PFSK-1 (cell line): ENCODE measurements around the gene DDX39A.

Experiments
- FOXP2 ChIP-seq: optimal IDR thresholded peaks from 2 replicates; pipeline ENCODE3; 2011; ENCODE audit warnings: borderline replicate concordance, control low read depth, inconsistent platforms; ENCODE audit not compliant: insufficient read depth; ENCODE audit errors: extremely low read length, extremely low read depth
- POLR2AphosphoS5 ChIP-seq: IDR thresholded peaks from 2 replicates; pipeline ENCODE4 v1.6.1; 2012; ENCODE audit warnings: low read depth, mild to moderate bottlenecking, control low read depth, low read length, moderate library complexity
- SIN3A ChIP-seq: IDR thresholded peaks from 2 replicates; pipeline ENCODE4 v1.6.1; 2012; ENCODE audit warnings: mild to moderate bottlenecking, low read length, moderate library complexity, borderline replicate concordance; ENCODE audit not compliant: insufficient read depth
- TAF1 ChIP-seq: IDR thresholded peaks from 2 replicates; pipeline ENCODE4 v1.6.1; 2012; ENCODE audit warnings: low read length, control low read depth, borderline replicate concordance; ENCODE audit not compliant: insufficient read depth
- TF ChIP-seq, protein P1 (sequence below), 2 experiments: IDR thresholded peaks; 2 replicates each; pipeline versions ENCODE4 v1.6.1 to v1.8.0; 2011 to 2012; ENCODE audit warnings: low read depth in 2 of 2, low read length in 2 of 2, control low read depth in 1 of 2, inconsistent platforms in 1 of 2, mild to moderate bottlenecking in 1 of 2, moderate library complexity in 1 of 2; ENCODE audit not compliant: insufficient read depth in 1 of 2

DDX39A gene

DNA sequence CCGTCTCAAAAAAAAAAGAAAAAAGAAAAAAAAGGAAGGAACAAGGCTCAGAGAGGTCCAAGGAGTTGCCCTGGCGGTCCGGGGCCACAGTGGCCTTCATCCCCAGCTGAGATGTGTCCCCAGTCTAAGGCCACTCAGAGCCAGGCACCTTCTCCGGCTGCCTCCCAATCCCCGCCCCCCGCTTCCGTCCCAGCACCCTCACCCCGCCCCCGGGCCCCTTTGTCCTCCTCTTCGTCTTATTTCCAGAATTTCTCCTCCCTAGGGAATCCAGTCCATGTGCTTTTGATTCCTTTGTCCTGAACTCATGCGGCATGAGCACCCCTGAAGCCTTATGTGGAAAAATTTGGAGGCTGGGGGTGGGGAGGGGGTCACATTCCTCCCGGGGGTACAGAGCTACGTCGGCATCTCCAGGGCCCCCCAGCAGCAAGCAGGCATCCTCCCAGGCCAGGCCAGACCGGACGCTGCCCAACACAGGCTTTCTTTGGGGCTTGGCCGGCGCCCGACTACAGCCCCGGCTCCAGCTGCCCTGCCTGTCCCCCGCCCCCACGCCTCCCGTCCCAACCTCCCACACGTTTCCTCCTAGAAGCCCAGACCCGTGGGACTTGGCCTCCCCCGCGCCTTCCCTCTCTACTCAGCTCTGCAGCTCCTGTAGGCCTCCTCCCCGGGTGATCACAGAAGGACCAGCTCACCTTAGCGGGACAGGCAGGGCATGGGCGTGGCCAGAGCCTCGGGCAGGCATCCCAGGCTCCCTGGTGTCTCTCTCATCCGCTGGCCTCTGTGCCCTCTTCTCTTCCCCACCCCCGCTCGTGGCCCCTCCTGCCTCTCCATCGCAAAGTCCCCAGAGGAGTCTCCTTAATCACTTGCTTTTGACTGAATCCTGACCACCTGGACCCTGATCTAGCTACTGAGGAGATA lies 55.7 kb downstream of the DDX39A start:
- TF ChIP-seq FOXP2 (no peak), POLR2AphosphoS5 (no peak), TAF1 (no peak), SIN3A (no peak; the same call in 1 of the 2 replicates)
- TF ChIP-seq, protein P1, sequence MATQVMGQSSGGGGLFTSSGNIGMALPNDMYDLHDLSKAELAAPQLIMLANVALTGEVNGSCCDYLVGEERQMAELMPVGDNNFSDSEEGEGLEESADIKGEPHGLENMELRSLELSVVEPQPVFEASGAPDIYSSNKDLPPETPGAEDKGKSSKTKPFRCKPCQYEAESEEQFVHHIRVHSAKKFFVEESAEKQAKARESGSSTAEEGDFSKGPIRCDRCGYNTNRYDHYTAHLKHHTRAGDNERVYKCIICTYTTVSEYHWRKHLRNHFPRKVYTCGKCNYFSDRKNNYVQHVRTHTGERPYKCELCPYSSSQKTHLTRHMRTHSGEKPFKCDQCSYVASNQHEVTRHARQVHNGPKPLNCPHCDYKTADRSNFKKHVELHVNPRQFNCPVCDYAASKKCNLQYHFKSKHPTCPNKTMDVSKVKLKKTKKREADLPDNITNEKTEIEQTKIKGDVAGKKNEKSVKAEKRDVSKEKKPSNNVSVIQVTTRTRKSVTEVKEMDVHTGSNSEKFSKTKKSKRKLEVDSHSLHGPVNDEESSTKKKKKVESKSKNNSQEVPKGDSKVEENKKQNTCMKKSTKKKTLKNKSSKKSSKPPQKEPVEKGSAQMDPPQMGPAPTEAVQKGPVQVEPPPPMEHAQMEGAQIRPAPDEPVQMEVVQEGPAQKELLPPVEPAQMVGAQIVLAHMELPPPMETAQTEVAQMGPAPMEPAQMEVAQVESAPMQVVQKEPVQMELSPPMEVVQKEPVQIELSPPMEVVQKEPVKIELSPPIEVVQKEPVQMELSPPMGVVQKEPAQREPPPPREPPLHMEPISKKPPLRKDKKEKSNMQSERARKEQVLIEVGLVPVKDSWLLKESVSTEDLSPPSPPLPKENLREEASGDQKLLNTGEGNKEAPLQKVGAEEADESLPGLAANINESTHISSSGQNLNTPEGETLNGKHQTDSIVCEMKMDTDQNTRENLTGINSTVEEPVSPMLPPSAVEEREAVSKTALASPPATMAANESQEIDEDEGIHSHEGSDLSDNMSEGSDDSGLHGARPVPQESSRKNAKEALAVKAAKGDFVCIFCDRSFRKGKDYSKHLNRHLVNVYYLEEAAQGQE (IDR thresholded peaks at IDR 0.05; ENCODE audit: insufficient read depth in 1 of 2, low read depth in 2 of 2, low read length in 2 of 2) = no peak

GRCh38 chr19:14361824-14362223 lies 57.3 kb downstream of the DDX39A start:
- TF ChIP-seq, protein P1 (IDR thresholded peaks at IDR 0.05; ENCODE audit: insufficient read depth in 1 of 2, low read depth in 2 of 2, low read length in 2 of 2) = no peak
- TF ChIP-seq FOXP2 (no peak), SIN3A (no peak), POLR2AphosphoS5 (no peak), TAF1 (no peak)
